Left hindlimb (tissue), 1 donor: ENCODE data around the gene IL18BP.

Experiments
- DNase-seq: peaks from one replicate; pipeline ENCODE4 v3.0.0-alpha.2; 2018

Gene IL18BP

GRCh38 chr11:71997594-71997993 is 1.1 kb upstream of the IL18BP start:
- no peak for DNase-seq

- DNase-seq: no peak
Measured at GRCh38 chr11:71998061-71998460, 648 bp upstream of the IL18BP start.

- no peak for DNase-seq
Measured at GRCh38 chr11:71999362-71999761, 653 bp downstream of the IL18BP start.

- DNase-seq: no peak
Measured at GRCh38 chr11:71999798-72000197, 1.1 kb downstream of the IL18BP start.

- DNase-seq: no peak
Measured at GRCh38 chr11:72000202-72000867, 1.6 kb downstream of the IL18BP start.

GRCh38 chr11:72001285-72001684 is 2.6 kb downstream of the IL18BP start:
- DNase-seq: no peak

- DNase-seq: no peak
Measured at GRCh38 chr11:72001834-72002591, 3.3 kb downstream of the IL18BP start.

- DNase-seq: no peak
Measured at GRCh38 chr11:72002841-72003775, 4.4 kb downstream of the IL18BP start.

- no peak for DNase-seq
Measured at GRCh38 chr11:72003776-72004171, 5.1 kb downstream of the IL18BP start.

GRCh38 chr11:72004515-72005346 is 6.0 kb downstream of the IL18BP start:
- no peak for DNase-seq

GRCh38 chr11:72005347-72006260 is 6.9 kb downstream of the IL18BP start:
- DNase-seq: no peak

GRCh38 chr11:72006309-72007088 is 7.8 kb downstream of the IL18BP start:
- no peak for DNase-seq

GRCh38 chr11:72007089-72007476 is 8.4 kb downstream of the IL18BP start:
- DNase-seq: no peak

- DNase-seq: no peak
Measured at GRCh38 chr11:72007587-72007986, 8.9 kb downstream of the IL18BP start.

- DNase-seq: no peak
Measured at GRCh38 chr11:72008728-72009127, 10.0 kb downstream of the IL18BP start.

GRCh38 chr11:72009156-72009555 is 10.4 kb downstream of the IL18BP start:
- DNase-seq: no peak

- no peak for DNase-seq
Measured at GRCh38 chr11:72010529-72011233, 12.0 kb downstream of the IL18BP start.

- no peak for DNase-seq
Measured at GRCh38 chr11:72012091-72012630, 13.5 kb downstream of the IL18BP start.

GRCh38 chr11:72012897-72013721 is 14.4 kb downstream of the IL18BP start:
- DNase-seq: peak; percentile 82
